Stomach (tissue), 4 donors: ENCODE measurements around the gene DDX51.

Experiments
- CTCF ChIP-seq, 7 experiments: fragments of 450-650 bp in 4 of 7; fragments of 200-600 bp in 3 of 7; sonication (generic) in 3 of 7; IDR thresholded peaks; one replicate each; pipeline ENCODE4 v1.5.1; 2016 to 2019; ENCODE audit warnings: antibody characterized with exemption in 7 of 7, control low read depth in 2 of 7, mild to moderate bottlenecking in 1 of 7
- EP300 ChIP-seq: sonication (generic); formaldehyde crosslinking; IDR thresholded peaks from one replicate; pipeline ENCODE4 v1.6.1; 2017; ENCODE audit warnings: antibody characterized with exemption

GRCh38 chr12:132163041-132163910, 19.2 kb upstream of the DDX51 start:
- TF ChIP-seq CTCF (IDR thresholded peaks at IDR 0.05) (no peak), EP300 (no peak)
